ENCODE measurements around the gene SLC6A2. TPM values are rescaled to one million over a fixed set of nuclear protein-coding genes. Genes with fewer than 3 reads are reported as not detected.
"Not testable (repeated sequence)": the region's sequence is repeated elsewhere in the genome, so short reads cannot be mapped to it uniquely, and the experiment has no call there.

Gene SLC6A2
- not detected for total RNA-seq

DNA sequence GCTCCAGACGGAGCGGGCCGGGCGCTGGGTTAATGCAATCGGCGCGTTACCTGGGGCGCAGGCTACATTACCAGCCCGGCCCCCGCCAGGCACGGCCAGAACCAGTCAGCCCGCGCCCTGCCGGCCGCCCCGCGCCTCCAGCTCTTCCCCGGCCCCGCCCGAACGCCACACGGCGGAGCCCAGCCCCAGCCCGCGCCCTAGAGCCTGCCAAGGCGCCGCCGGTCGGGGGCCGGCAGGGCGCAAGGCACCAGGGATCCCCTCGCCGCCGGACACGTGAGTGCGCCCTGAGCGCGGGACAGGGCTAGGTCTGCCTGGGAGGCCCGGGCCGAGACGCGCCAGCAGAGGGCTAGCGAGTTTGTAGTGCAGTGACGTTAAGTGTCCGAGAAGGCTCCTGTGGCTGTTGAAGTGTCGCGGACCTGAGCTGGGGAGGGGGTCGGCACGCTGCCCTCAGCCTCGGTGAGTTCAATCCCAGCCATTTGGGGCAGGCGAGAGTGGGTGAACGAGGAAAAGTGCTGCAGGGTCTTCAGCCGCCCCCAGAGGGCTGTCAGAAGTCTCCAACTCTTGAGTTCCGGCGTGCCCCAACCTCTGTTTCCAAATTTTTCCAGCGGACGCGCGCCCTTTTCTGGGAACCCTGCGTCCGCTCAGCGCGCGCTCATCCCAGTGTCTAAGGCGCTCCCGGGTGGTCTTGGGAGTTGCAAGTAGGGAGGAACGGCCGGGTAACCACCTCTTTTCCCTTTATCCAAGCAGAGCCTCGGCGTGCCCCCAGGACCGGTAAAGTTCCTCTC is at the start of gene SLC6A2:
Gene SLC6A2, plus strand, starts transcription at position 92 of the 785 bp plus-strand sequence. CDS start 707 bp downstream, outside the sequence.
- Mint-ChIP-seq H3K36me3 (no peaks in the 10 kb centered on the region), H3K4me3 (no peak within 1 kb of the TSS), H3K27me3 (peaks cover 19% of the 10 kb centered on the region), H3K27ac (no peak within 1 kb of the TSS), H3K4me1 (no peaks in the 10 kb centered on the region), H3K9me3 (ENCODE audit: low read depth) (no peaks in the 10 kb centered on the region)
- DNase-seq (no peak), ATAC-seq (no peak)
- CTCF ChIA-PET, result no interaction called here

DNA sequence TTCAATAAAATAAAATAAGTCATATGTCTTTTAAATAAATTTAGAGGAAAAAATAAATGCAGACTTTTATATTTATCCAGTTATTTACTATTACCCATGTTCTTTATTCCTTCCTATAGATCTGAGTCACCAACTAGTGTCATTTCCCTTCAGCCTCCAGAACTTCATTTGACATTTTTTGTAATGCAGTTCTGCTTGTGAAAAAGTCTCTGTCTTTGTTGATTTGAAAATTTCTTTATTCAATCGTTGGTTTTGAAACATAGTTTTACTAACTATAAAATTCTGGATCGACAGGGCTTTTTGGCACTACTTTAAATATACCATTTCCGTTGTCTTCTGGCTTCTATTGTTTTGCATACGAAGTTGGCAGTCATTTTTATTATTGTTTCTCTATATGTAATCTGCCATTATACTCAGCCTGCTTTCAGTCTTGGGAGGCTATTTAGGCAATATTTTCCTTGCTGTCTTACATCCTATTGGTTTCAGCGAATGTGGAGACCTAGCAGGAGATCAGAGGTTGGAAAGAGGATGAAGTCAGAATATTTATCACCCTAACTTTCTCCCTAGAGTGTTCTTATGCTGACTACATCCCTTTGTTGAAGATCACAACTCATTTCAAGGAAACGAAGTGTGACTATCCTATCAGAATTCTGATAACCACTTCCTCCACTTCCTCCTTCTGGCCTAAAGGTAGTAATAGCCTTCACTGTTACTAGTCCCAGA is 42.0 kb upstream of the SLC6A2 start:
- ATAC-seq, result no peak
- H3K36me3 Mint-ChIP-seq, result no peaks in the 10 kb centered on the region
- no peak overlapping the region for H3K4me3 Mint-ChIP-seq
- CTCF ChIA-PET, result no interaction called here
- no peaks in the 10 kb centered on the region for H3K4me1 Mint-ChIP-seq
- H3K9me3 Mint-ChIP-seq (ENCODE audit: low read depth), result no peaks in the 10 kb centered on the region
- H3K27me3 Mint-ChIP-seq, result peaks cover 4% of the 10 kb centered on the region
- no peak for DNase-seq
- H3K27ac Mint-ChIP-seq, result no peak overlapping the region

DNA sequence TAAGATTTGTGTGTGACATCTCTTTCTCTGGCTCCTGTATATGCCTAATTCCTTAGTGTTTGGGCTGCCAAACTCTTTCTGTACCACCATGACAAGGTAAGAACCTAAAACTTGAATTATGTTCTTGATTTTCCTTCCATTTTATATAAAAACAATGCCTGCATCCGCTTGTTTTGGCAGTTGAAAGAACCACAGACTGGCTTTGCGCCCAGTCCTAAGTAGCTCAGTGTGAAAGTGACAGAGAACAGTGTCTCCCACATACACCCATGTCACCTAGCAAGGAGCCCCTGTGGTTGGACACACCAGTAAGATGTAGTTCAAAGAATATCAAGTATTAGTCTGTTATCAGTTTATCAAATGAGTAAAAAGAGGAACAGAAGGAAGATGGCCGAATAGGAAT is 40.7 kb upstream of the SLC6A2 start:
- Mint-ChIP-seq H3K36me3 (no peaks in the 10 kb centered on the region), H3K4me1 (no peaks in the 10 kb centered on the region), H3K27ac (no peak overlapping the region), H3K4me3 (no peak overlapping the region), H3K9me3 (ENCODE audit: low read depth) (no peaks in the 10 kb centered on the region), H3K27me3 (peaks cover 4% of the 10 kb centered on the region)
- no peak for ATAC-seq
- DNase-seq, result no peak
- CTCF ChIA-PET, result no interaction called here

DNA sequence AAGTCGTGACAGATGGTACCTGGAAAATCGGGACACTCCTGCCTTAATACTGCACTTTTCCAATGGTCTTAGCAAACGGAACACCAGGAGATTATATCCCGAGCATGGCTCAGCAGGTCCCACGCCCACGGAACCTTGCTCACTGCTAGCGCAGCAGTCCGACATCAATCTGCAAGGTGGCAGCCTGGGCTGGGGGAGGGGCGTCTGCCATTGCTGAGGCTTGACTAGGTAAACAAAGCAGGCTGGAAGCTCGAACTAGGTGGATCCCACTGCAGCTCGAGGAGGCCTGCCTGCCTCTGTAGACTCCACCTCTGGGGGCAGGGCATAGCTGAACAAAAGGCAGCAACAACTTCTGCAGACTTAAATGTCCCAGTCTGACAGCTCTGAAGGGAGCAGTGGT is 40.1 kb upstream of the SLC6A2 start:
- ATAC-seq; H3K27ac Mint-ChIP-seq; H3K27me3 Mint-ChIP-seq; DNase-seq; CTCF ChIA-PET; H3K36me3 Mint-ChIP-seq; H3K9me3 Mint-ChIP-seq (ENCODE audit: low read depth); H3K4me1 Mint-ChIP-seq; H3K4me3 Mint-ChIP-seq: not testable (repeated sequence)

DNA sequence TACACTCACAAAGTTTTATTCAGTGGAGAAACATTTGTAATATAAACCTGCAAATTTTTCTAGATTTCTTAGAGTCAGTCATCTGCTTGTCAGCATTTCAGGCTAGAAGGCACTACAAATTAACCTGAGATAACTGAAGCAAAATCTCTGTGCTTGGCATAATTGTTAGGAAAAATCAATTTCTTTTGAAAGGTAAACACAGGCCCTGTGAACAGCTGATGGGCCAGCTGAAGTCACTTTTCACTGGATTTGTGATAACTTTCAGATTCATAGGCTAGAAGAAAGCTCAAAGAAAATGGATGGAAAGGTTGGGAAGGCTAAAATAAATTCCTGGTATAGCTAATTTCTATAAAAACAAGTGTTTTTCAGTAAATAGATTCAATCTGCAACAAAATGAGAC is 34.0 kb upstream of the SLC6A2 start:
- Mint-ChIP-seq H3K27me3 (no peaks in the 10 kb centered on the region), H3K27ac (no peak overlapping the region)
- CTCF ChIA-PET, result interaction anchor here (0.7 kb wide), 1 partner anchor 157 kb away, joined by 3 read pairs; no protein-coding TSS in a partner anchor

DNA sequence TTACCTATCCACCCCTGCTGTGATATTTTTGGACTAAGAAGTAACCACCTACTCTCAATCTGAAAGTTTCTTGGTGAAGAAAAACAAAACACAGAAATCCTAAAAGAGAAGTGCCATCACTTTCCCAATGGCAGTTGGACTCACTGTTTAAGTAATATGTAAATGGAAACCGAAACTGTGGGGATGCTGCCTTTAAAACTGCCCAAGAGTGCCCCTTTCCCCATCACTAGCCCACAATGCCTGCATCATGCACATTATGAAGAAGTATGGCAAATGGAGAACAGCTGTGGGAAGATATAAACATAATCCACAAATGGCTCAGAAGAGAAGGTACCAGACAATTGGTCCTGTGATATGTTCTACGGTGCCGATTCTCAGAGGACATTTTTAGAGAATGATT is 33.5 kb upstream of the SLC6A2 start:
- peaks cover 1% of the 10 kb centered on the region for H3K4me1 Mint-ChIP-seq
- CTCF ChIA-PET, result interaction anchor here (0.7 kb wide), 1 partner anchor 158 kb away, joined by 3 read pairs; no protein-coding TSS in a partner anchor
- no peak overlapping the region for H3K27ac Mint-ChIP-seq
- ATAC-seq, result no peak
- no peaks in the 10 kb centered on the region for H3K27me3 Mint-ChIP-seq
- no peaks in the 10 kb centered on the region for H3K9me3 Mint-ChIP-seq (ENCODE audit: low read depth)
- DNase-seq, result no peak
- H3K36me3 Mint-ChIP-seq, result peaks cover 1% of the 10 kb centered on the region
- no peak overlapping the region for H3K4me3 Mint-ChIP-seq

More for the DNA sequence above, 34.0 kb upstream of the SLC6A2 start:
- ATAC-seq (no peak), DNase-seq (no peak)
- Mint-ChIP-seq H3K4me1 (peaks cover 1% of the 10 kb centered on the region), H3K9me3 (ENCODE audit: low read depth) (no peaks in the 10 kb centered on the region), H3K4me3 (no peak overlapping the region), H3K36me3 (peaks cover 1% of the 10 kb centered on the region)

DNA sequence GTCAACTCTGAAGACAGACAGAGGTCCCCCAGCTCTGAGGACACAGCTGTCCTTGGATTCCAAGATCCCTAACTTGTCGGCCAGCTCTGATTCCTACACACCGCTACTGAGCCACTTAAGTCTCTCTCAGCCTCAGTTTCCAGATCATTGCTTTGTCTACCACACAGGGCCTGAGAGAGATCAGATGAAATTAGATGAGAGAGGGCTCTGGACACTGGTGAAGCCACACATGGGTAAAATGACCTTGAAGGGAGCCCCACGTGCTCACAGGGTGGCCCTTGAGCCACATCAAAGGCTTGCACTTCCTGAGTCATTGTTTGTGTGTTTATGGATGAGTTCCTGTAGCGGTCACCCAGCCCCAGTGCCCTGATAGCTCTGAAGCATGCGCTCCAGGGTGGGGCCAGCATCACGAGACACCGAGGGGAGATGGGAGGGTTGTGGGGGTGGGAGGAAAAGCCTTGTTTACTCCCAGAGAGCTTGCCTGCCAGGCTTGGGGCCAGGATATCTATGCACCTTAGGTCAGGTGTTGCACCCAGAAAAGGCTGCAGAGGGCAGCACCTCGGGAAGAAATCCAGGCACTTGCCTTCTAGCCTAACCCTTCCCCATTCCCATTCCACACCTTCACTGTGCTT is 32.7 kb upstream of the SLC6A2 start:
- Mint-ChIP-seq H3K4me1 (peaks cover 1% of the 10 kb centered on the region), H3K27me3 (no peaks in the 10 kb centered on the region), H3K4me3 (no peak overlapping the region), H3K27ac (no peak overlapping the region), H3K9me3 (ENCODE audit: low read depth) (no peaks in the 10 kb centered on the region), H3K36me3 (peaks cover 1% of the 10 kb centered on the region)
- CTCF ChIA-PET, result no interaction called here
- no peak for DNase-seq
- ATAC-seq, result no peak

DNA sequence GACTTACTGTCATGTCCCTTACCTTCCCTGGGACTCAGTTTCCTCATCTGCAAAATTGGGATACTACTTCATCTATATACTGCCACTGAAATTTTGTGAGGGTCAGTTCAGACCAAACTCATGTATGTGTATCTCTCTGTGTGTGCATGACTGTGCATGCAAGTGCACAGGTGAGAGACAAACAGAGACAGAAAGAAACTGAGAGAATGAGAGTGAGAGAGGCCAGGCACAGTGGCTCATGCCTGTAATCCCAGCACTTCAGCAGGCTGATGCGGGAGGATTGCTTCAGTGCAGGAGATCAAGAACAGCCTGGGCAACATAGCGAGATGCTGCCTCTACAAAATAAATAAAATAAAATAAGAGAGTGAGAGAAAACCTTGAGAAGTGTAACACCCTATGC is 32.1 kb upstream of the SLC6A2 start:
- CTCF ChIA-PET, result no interaction called here
- no peak overlapping the region for H3K27ac Mint-ChIP-seq
- H3K9me3 Mint-ChIP-seq (ENCODE audit: low read depth), result no peaks in the 10 kb centered on the region
- DNase-seq, result no peak
- ATAC-seq, result no peak
- H3K4me3 Mint-ChIP-seq, result no peak overlapping the region
- H3K36me3 Mint-ChIP-seq, result peaks cover 1% of the 10 kb centered on the region
- H3K4me1 Mint-ChIP-seq, result peaks cover 1% of the 10 kb centered on the region
- H3K27me3 Mint-ChIP-seq, result no peaks in the 10 kb centered on the region

DNA sequence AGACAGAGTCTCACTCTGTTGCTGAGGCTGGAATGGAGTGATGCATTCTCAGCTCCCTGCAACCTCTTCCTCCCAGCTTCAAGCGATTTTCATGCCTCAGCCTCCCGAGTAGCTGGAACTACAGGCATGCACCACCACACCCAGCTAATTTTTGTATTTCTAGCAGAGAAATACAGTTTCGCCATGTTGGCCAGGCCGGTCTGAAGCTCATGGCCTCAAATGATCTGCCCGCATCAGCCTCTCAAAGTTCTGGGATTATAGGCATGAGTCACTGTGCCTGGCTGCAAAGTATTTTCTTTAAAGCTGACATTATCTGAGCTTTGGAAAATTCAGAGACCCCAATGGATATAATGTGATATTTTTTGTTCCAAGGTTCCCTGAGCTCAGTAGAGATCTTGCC is 31.1 kb upstream of the SLC6A2 start:
- DNase-seq, result no peak
- CTCF ChIA-PET, result no interaction called here
- Mint-ChIP-seq H3K4me1 (peaks cover 1% of the 10 kb centered on the region), H3K27ac (no peak overlapping the region), H3K27me3 (no peaks in the 10 kb centered on the region), H3K9me3 (ENCODE audit: low read depth) (no peaks in the 10 kb centered on the region), H3K4me3 (no peak overlapping the region), H3K36me3 (peaks cover 1% of the 10 kb centered on the region)
- ATAC-seq, result no peak

DNA sequence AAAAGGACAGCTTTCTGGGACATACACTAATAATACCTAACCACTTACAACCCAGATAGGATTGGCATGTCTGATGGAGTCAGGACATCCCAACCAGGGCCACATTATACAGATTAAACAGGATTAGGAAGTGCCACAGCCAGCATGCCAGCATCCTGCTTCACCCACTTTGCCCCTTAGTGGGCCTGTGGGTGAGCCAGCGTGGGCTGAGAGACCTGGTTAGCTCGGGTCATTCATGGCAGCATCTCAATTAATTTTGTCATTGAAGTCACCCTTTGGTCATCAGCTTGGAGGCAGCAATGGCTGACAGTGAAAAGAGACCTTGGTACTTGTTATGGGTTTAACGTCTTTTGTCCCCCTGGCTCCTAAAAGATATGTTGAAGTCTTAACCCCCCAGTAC is 29.9 kb upstream of the SLC6A2 start:
- H3K27me3 Mint-ChIP-seq, result no peaks in the 10 kb centered on the region
- no peaks in the 10 kb centered on the region for H3K36me3 Mint-ChIP-seq
- H3K4me3 Mint-ChIP-seq, result no peak overlapping the region
- CTCF ChIA-PET, result no interaction called here
- ATAC-seq, result no peak
- H3K27ac Mint-ChIP-seq, result no peak overlapping the region
- H3K4me1 Mint-ChIP-seq, result peaks cover 1% of the 10 kb centered on the region
- no peak for DNase-seq
- no peaks in the 10 kb centered on the region for H3K9me3 Mint-ChIP-seq (ENCODE audit: low read depth)

DNA sequence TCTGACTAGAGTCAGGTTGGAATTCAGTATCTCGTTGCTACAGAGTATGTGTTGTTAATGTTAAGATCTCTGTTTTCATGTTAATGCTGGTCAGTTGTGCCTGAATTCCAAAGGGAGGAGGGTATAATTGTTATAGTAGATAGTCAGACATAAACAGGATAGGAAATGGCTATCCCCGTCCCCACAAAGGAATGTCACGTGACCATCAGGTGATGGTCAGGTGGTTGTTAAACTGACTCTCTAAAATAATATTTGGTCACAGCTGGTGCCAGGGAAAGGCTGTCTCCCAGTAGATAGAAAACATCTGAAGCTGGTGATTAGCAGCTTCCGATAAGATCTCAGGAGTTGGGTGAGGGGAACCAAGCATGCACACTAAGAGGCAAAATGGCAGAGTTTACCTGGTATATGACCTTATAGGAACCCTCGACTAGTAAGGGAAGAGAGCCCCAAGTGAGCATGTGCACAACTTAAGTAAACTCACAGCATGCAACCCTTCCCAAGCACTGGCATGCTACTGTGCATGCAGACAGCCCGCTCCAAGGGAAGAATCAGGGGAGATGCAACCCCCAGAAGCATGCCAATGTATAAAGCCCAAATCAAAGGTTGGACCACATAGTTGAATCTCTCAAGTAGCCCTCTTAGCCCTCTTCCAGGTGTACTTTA is 27.4 kb upstream of the SLC6A2 start:
- ATAC-seq (no peak), DNase-seq (no peak)
- CTCF ChIA-PET, result no interaction called here
- no peak overlapping the region for H3K27ac Mint-ChIP-seq
- no peaks in the 10 kb centered on the region for H3K4me1 Mint-ChIP-seq
- no peaks in the 10 kb centered on the region for H3K9me3 Mint-ChIP-seq (ENCODE audit: low read depth)
- peaks cover 2% of the 10 kb centered on the region for H3K27me3 Mint-ChIP-seq
- H3K36me3 Mint-ChIP-seq, result no peaks in the 10 kb centered on the region
- no peak overlapping the region for H3K4me3 Mint-ChIP-seq

DNA sequence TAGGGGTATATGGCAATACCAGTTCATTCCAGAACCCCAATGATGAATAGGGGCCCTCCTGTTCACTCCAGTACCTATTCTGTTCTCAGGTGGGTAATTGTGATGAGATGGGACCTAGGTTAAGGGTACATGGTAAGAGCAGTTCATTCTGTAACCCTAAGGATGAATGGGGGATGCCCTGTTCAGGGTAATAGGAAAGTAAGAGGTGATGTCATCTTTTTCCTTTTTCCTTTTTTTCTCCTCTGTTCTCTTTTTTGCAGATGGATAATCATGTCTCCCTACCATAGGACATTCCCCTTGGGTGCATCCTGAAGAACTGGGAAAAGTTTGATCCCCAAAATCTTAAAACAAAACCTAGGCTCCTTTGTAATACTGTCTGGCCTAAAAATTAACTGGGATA is 25.0 kb upstream of the SLC6A2 start:
- CTCF ChIA-PET, result no interaction called here
- no peak overlapping the region for H3K4me3 Mint-ChIP-seq
- H3K27ac Mint-ChIP-seq, result no peak overlapping the region
- DNase-seq (no peak), ATAC-seq (no peak)
- peaks cover 2% of the 10 kb centered on the region for H3K27me3 Mint-ChIP-seq
- H3K4me1 Mint-ChIP-seq, result no peaks in the 10 kb centered on the region
- no peaks in the 10 kb centered on the region for H3K36me3 Mint-ChIP-seq
- no peaks in the 10 kb centered on the region for H3K9me3 Mint-ChIP-seq (ENCODE audit: low read depth)

DNA sequence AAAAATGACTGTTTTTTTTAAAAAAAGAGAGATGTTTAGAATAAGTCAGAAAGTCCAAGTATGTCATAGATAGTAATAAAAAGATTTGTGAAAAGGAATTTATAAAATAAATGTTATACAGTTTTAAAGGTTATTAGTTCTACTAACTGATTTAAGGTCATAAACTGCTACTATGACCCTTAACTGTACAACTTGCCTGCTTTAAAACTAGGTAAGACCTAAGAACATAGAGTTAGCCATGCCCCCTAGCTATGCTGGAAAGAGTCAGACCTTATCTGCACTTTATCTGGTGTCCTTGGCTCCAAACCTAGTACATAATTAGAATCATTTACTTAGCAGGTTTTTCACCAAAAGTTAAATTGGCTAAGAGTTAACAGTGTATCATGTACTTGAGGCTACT is 23.5 kb upstream of the SLC6A2 start:
- H3K36me3 Mint-ChIP-seq, result no peaks in the 10 kb centered on the region
- DNase-seq, result no peak
- no peak overlapping the region for H3K27ac Mint-ChIP-seq
- no peak overlapping the region for H3K4me3 Mint-ChIP-seq
- no peaks in the 10 kb centered on the region for H3K9me3 Mint-ChIP-seq (ENCODE audit: low read depth)
- peaks cover 2% of the 10 kb centered on the region for H3K27me3 Mint-ChIP-seq
- ATAC-seq, result no peak
- CTCF ChIA-PET, result no interaction called here
- no peaks in the 10 kb centered on the region for H3K4me1 Mint-ChIP-seq

All from activated CD8-positive, alpha-beta memory T cell treated with anti-CD3 and anti-CD28 coated beads, Interleukin-2, amount 10 ng/mL, durations not matched to agents 7 days and 5 days (primary cell).